ENCODE results near the gene NCAPD3. TPM values are rescaled to one million over a fixed set of nuclear protein-coding genes. Genes with fewer than 3 reads are reported as not detected.

NCAPD3 gene
- total RNA-seq, 2 experiments from 2014 or later = 125 to 136 TPM

- ATAC-seq = no peak
- CTCF ChIA-PET = interaction anchor here (1.0 to 1.1 kb wide), 2 partner anchors 10 to 27 kb away, joined by 3 to 5 read pairs; no protein-coding TSS in a partner anchor
- H3K27ac Mint-ChIP-seq = no peak overlapping the region
These were observed 13.2 kb upstream of the NCAPD3 start for GRCh38 chr11:134236834-134237556.

GRCh38 chr11:134235399-134235798, 11.6 kb upstream of the NCAPD3 start:
- Mint-ChIP-seq H3K4me1 (ENCODE audit: low read depth) (peaks cover 27% of the 10 kb centered on the region), H3K27ac (no peak overlapping the region), H3K9me3 (ENCODE audit: insufficient read depth) (no peaks in the 10 kb centered on the region), H3K36me3 (ENCODE audit: low read depth) (peaks cover 37% of the 10 kb centered on the region), H3K4me3 (no peak overlapping the region), H3K27me3 (ENCODE audit: low read depth) (no peaks in the 10 kb centered on the region)
- ATAC-seq (no peak), DNase-seq (no peak)
- POLR2A ChIA-PET = interaction anchor here (4.1 kb wide), 1 partner anchor 11 kb away, joined by 14 read pairs; the partner anchor contains the start of genes NCAPD3 and VPS26B
- CTCF ChIA-PET = interaction anchor here (0.6 to 2.4 kb wide), 2 partner anchors 8 to 22 kb away, joined by 3 to 11 read pairs; no protein-coding TSS in a partner anchor

More at GRCh38 chr11:134236834-134237556, 13.2 kb upstream of the NCAPD3 start:
- H3K9me3 Mint-ChIP-seq (ENCODE audit: insufficient read depth) = no peaks in the 10 kb centered on the region
- peaks cover 37% of the 10 kb centered on the region for H3K36me3 Mint-ChIP-seq (ENCODE audit: low read depth)
- POLR2A ChIA-PET = no interaction called here
- H3K4me1 Mint-ChIP-seq (ENCODE audit: low read depth) = peaks cover 12% of the 10 kb centered on the region
- no peak for DNase-seq
- no peak overlapping the region for H3K4me3 Mint-ChIP-seq
- H3K27me3 Mint-ChIP-seq (ENCODE audit: low read depth) = no peaks in the 10 kb centered on the region

- no peak for DNase-seq
- Mint-ChIP-seq H3K4me3 (no peak overlapping the region), H3K27ac (no peak overlapping the region), H3K27me3 (ENCODE audit: low read depth) (no peaks in the 10 kb centered on the region), H3K9me3 (ENCODE audit: insufficient read depth) (no peaks in the 10 kb centered on the region), H3K4me1 (ENCODE audit: low read depth) (peaks cover 44% of the 10 kb centered on the region), H3K36me3 (ENCODE audit: low read depth) (peaks cover 42% of the 10 kb centered on the region)
- CTCF ChIA-PET = interaction anchor here (0.7 to 2.4 kb wide), 3 partner anchors 9 to 183 kb away, joined by 4 to 11 read pairs (median 5); partner anchors contain the start of gene VPS26B
- ATAC-seq = no peak
- POLR2A ChIA-PET = interaction anchor here (4.1 kb wide), 1 partner anchor 10 kb away, joined by 14 read pairs; the partner anchor contains the start of genes NCAPD3 and VPS26B
These were observed 10.0 kb upstream of the NCAPD3 start for GRCh38 chr11:134233729-134234179.

- H3K27me3 Mint-ChIP-seq (ENCODE audit: low read depth) = no peaks in the 10 kb centered on the region
These were observed 8.3 kb upstream of the NCAPD3 start for GRCh38 chr11:134231958-134232659.

GRCh38 chr11:134230339-134230738, 6.6 kb upstream of the NCAPD3 start:
- Mint-ChIP-seq H3K4me1 (ENCODE audit: low read depth) (peaks cover 77% of the 10 kb centered on the region), H3K4me3 (no peak overlapping the region), H3K36me3 (ENCODE audit: low read depth) (peaks cover 39% of the 10 kb centered on the region), H3K27ac (no peak overlapping the region), H3K9me3 (ENCODE audit: insufficient read depth) (no peaks in the 10 kb centered on the region), H3K27me3 (ENCODE audit: low read depth) (no peaks in the 10 kb centered on the region)
- no peak for DNase-seq
- ChIA-PET POLR2A (no interaction called here), CTCF (interaction anchor here (1.0 to 4.5 kb wide), 3 partner anchors 14 to 46 kb away, joined by 4 to 18 read pairs (median 7); partner anchors contain the start of gene GLB1L3)
- ATAC-seq = no peak

More at GRCh38 chr11:134231958-134232659, 8.3 kb upstream of the NCAPD3 start:
- Mint-ChIP-seq H3K9me3 (ENCODE audit: insufficient read depth) (no peaks in the 10 kb centered on the region), H3K4me3 (no peak overlapping the region), H3K36me3 (ENCODE audit: low read depth) (peaks cover 47% of the 10 kb centered on the region), H3K4me1 (ENCODE audit: low read depth) (peaks cover 60% of the 10 kb centered on the region), H3K27ac (peak overlapping the region; percentile 8)
- POLR2A ChIA-PET = interaction anchor here (4.1 kb wide), 1 partner anchor 8 kb away, joined by 14 read pairs; the partner anchor contains the start of genes NCAPD3 and VPS26B
- ATAC-seq = no peak
- DNase-seq = no peak
- CTCF ChIA-PET = interaction anchor here (4.5 kb wide), 1 partner anchor 12 kb away, joined by 18 read pairs; no protein-coding TSS in a partner anchor

GRCh38 chr11:134229126-134229790, 5.5 kb upstream of the NCAPD3 start:
- no peak for ATAC-seq
- Mint-ChIP-seq H3K9me3 (ENCODE audit: insufficient read depth) (no peaks in the 10 kb centered on the region), H3K27me3 (ENCODE audit: low read depth) (no peaks in the 10 kb centered on the region), H3K4me1 (ENCODE audit: low read depth) (peaks cover 77% of the 10 kb centered on the region), H3K36me3 (ENCODE audit: low read depth) (peaks cover 35% of the 10 kb centered on the region), H3K27ac (peak overlapping the region; percentile 32), H3K4me3 (peak overlapping the region; percentile 12)
- POLR2A ChIA-PET = interaction anchor here (1.0 kb wide), 1 partner anchor 35 kb away, joined by 3 read pairs; no protein-coding TSS in a partner anchor
- CTCF ChIA-PET = interaction anchor here (0.6 to 4.5 kb wide), 9 partner anchors 12 to 47 kb away, joined by 3 to 18 read pairs (median 4); partner anchors contain the start of gene GLB1L3
- DNase-seq = no peak

GRCh38 chr11:134228625-134229024, 4.9 kb upstream of the NCAPD3 start:
- Mint-ChIP-seq H3K9me3 (ENCODE audit: insufficient read depth) (no peaks in the 10 kb centered on the region), H3K4me1 (ENCODE audit: low read depth) (peaks cover 77% of the 10 kb centered on the region), H3K27me3 (ENCODE audit: low read depth) (no peaks in the 10 kb centered on the region), H3K36me3 (ENCODE audit: low read depth) (peaks cover 40% of the 10 kb centered on the region), H3K27ac (peak overlapping the region; percentile 39), H3K4me3 (no peak overlapping the region)
- ChIA-PET CTCF (interaction anchor here (0.6 to 4.5 kb wide), 9 partner anchors 12 to 48 kb away, joined by 3 to 18 read pairs (median 4); partner anchors contain the start of gene GLB1L3), POLR2A (interaction anchor here (1.0 kb wide), 1 partner anchor 34 kb away, joined by 3 read pairs; no protein-coding TSS in a partner anchor)
- ATAC-seq = no peak
- DNase-seq = peak; percentile 71

- Mint-ChIP-seq H3K36me3 (ENCODE audit: low read depth) (peaks cover 50% of the 10 kb centered on the region), H3K9me3 (ENCODE audit: insufficient read depth) (no peaks in the 10 kb centered on the region), H3K27me3 (ENCODE audit: low read depth) (no peaks in the 10 kb centered on the region), H3K4me1 (ENCODE audit: low read depth) (peaks cover 77% of the 10 kb centered on the region), H3K4me3 (peak overlapping the region; percentile 93), H3K27ac (no peak overlapping the region)
- ATAC-seq (no peak), DNase-seq (no peak)
- ChIA-PET POLR2A (interaction anchor here (4.7 kb wide), 1 partner anchor 27 kb away, joined by 50 read pairs; the partner anchor contains the start of genes ACAD8 and THYN1), CTCF (interaction anchor here (1.0 to 2.9 kb wide), 6 partner anchors 11 to 280 kb away, joined by 3 to 25 read pairs (median 3); no protein-coding TSS in a partner anchor)
These were observed 3.1 kb upstream of the NCAPD3 start for GRCh38 chr11:134226806-134227325.

- H3K27me3 Mint-ChIP-seq (ENCODE audit: low read depth) = no peaks in the 10 kb centered on the region
- DNase-seq (peak; percentile 78), ATAC-seq (peak; percentile 37)
- CTCF ChIA-PET = interaction anchor here (0.9 to 3.0 kb wide), 11 partner anchors 9 to 297 kb away, joined by 3 to 25 read pairs (median 5); partner anchors contain the start of gene GLB1L3
- peak overlapping the region; percentile 92 for H3K27ac Mint-ChIP-seq
- peaks cover 76% of the 10 kb centered on the region for H3K4me1 Mint-ChIP-seq (ENCODE audit: low read depth)
- H3K4me3 Mint-ChIP-seq = peak overlapping the region; percentile 97
- H3K36me3 Mint-ChIP-seq (ENCODE audit: low read depth) = peaks cover 52% of the 10 kb centered on the region
- H3K9me3 Mint-ChIP-seq (ENCODE audit: insufficient read depth) = no peaks in the 10 kb centered on the region
- POLR2A ChIA-PET = interaction anchor here (0.6 to 4.7 kb wide), 26 partner anchors 9 to 1503 kb away, joined by 3 to 50 read pairs (median 4); partner anchors contain the start of genes ACAD8, GLB1L3, JAM3 and THYN1
These were observed 1.2 kb upstream of the NCAPD3 start for GRCh38 chr11:134224710-134225664.

GRCh38 chr11:134223121-134223520, 646 bp downstream of the NCAPD3 start:
- Mint-ChIP-seq H3K27me3 (ENCODE audit: low read depth) (no peaks in the 10 kb centered on the region), H3K9me3 (ENCODE audit: insufficient read depth) (no peaks in the 10 kb centered on the region), H3K4me3 (peak overlapping the region; percentile 97), H3K4me1 (ENCODE audit: low read depth) (peaks cover 70% of the 10 kb centered on the region), H3K36me3 (ENCODE audit: low read depth) (peaks cover 51% of the 10 kb centered on the region), H3K27ac (peak overlapping the region; percentile 94)
- DNase-seq (peak; percentile 40), ATAC-seq (no peak)
- POLR2A ChIA-PET = interaction anchor here (1.3 to 4.7 kb wide), 7 partner anchors 11 to 189 kb away, joined by 3 to 50 read pairs (median 12); partner anchors contain the start of genes ACAD8, GLB1L3 and THYN1
- CTCF ChIA-PET = interaction anchor here (1.3 to 3.0 kb wide), 5 partner anchors 10 to 38 kb away, joined by 4 to 17 read pairs (median 8); no protein-coding TSS in a partner anchor

All from activated CD8-positive, alpha-beta T cell treated with anti-CD3 and anti-CD28 coated beads, Interleukin-2, amount 10 ng/mL, durations not matched to agents 7 days and 5 days (primary cell).